Transverse colon (tissue), 3 donors: Measurements from ENCODE around the gene LSM3.

Source experiments
- CTCF ChIP-seq, 5 experiments: fragments of 200-600 bp in 3 of 5; fragments of 450-650 bp in 2 of 5; sonication (generic) in 3 of 5; IDR thresholded peaks; 1 replicate in 2 of 5; 2 replicates in 3 of 5; pipeline ENCODE4 v1.5.1; 2016 to 2017; ENCODE audit warnings: antibody characterized with exemption in 5 of 5, inconsistent platforms in 3 of 5, mild to moderate bottlenecking in 2 of 5, moderate library complexity in 1 of 5
- EP300 ChIP-seq: sonication (generic); formaldehyde crosslinking; IDR thresholded peaks from one replicate; pipeline ENCODE4 v1.6.1; 2017; ENCODE audit warnings: antibody characterized with exemption, low read depth
- POLR2A ChIP-seq: fragments of 450-650 bp; IDR thresholded peaks from one replicate; pipeline ENCODE4 v1.6.1; 2016; ENCODE audit warnings: antibody characterized with exemption, mild to moderate bottlenecking, moderate library complexity

GRCh38 chr3:14145236-14145635, 33.4 kb upstream of the LSM3 start:
- TF ChIP-seq CTCF (IDR thresholded peaks at IDR 0.05) (no peak), POLR2A (no peak), EP300 (no peak)
